Omental fat pad (tissue), 4 donors: ENCODE data around the gene SLC24A4. TPM values are rescaled to one million over a fixed set of nuclear protein-coding genes. Genes with fewer than 3 reads are reported as not detected.
"Not testable (repeated sequence)": the region's sequence is repeated elsewhere in the genome, so short reads cannot be mapped to it uniquely, and the experiment has no call there.

ENCODE experiments used
- ATAC-seq: fragments of 150-250 bp; one replicate; pipeline ENCODE4 v1.9.1; 2016; ENCODE audit warnings: mild to moderate bottlenecking, moderate library complexity; ENCODE audit not compliant: low FRiP score
- DNase-seq: peaks from one replicate; pipeline ENCODE4 v3.0.0-alpha.2; 2019; ENCODE audit warnings: low spot score
- total RNA-seq, 4 donors: library from RNA; depleted of rRNA; stranded (reverse); fragments of >200 nt; gene quantifications; one replicate each; pipeline ENCODE4 v1.1.0, GENCODE V29; 2016
- TF ChIP-seq, protein P1 (sequence below), 3 donors: fragments of 450-650 bp; IDR thresholded peaks; one replicate each; pipeline ENCODE4 v1.5.1; 2016 to 2017; ENCODE audit warnings: antibody characterized with exemption in 3 of 3, mild to moderate bottlenecking in 3 of 3, moderate library complexity in 2 of 3

The SLC24A4 gene
- total RNA-seq, 4 donors from 2014 or later, result 0.48 to 2.2 (median 0.79) TPM

DNA sequence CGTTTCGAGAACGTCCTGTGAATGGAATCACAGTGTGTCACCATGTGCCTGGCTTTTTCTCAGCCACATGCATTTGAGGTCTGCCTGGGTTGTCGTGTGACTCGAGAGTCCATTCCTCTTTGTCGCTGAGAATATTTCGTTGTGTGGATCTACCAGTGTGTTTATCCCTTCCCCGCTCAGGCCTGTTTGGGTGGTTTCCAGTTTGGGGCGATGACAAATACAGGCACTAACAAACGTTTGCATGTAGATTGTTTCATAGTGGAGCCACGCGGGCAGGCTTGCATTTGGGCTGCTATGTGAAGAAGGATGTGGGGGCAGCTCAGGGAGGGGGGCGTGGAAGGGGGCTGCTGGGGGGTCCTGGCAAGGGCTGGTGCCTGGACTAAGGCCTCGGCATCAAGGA is 204.8 kb downstream of the SLC24A4 start:
- DNase-seq, result no peak

DNA sequence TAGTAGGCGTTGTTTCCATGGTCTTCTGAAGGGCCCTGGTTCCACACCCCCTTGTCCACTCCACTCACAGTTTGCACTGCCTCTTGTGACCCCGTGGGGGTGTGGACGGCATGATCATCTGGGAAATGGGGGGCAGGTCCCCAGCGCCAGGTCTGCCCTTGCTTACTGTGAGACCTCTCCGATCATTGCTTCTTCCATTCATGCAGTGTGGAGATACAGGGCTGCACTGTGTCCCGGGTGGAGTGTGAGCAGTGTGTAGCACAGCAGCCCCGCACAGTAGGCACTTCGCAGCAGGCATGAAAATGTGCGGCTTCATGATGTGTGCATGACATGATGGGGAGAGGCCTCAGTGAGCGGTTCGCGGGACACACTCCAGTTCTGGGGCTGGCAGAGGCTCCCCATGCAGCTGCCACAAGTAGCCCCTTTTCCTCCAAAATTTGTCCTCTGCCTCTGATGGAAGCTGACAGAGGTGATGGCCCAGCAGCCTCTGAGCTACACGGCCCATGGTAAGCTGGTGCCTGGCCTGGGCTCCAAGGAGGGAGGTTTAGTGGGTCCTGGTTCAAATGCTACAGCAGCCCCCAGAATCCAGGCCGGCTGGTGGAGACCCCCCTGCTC is 205.6 kb downstream of the SLC24A4 start:
- DNase-seq, result no peak
- TF ChIP-seq, protein P1, sequence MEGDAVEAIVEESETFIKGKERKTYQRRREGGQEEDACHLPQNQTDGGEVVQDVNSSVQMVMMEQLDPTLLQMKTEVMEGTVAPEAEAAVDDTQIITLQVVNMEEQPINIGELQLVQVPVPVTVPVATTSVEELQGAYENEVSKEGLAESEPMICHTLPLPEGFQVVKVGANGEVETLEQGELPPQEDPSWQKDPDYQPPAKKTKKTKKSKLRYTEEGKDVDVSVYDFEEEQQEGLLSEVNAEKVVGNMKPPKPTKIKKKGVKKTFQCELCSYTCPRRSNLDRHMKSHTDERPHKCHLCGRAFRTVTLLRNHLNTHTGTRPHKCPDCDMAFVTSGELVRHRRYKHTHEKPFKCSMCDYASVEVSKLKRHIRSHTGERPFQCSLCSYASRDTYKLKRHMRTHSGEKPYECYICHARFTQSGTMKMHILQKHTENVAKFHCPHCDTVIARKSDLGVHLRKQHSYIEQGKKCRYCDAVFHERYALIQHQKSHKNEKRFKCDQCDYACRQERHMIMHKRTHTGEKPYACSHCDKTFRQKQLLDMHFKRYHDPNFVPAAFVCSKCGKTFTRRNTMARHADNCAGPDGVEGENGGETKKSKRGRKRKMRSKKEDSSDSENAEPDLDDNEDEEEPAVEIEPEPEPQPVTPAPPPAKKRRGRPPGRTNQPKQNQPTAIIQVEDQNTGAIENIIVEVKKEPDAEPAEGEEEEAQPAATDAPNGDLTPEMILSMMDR (IDR thresholded peaks at IDR 0.05), result no peak
- ATAC-seq, result no peak

More for the DNA sequence above, 204.8 kb downstream of the SLC24A4 start:
- TF ChIP-seq, protein P1 (IDR thresholded peaks at IDR 0.05), result no peak
- ATAC-seq, result no peak

DNA sequence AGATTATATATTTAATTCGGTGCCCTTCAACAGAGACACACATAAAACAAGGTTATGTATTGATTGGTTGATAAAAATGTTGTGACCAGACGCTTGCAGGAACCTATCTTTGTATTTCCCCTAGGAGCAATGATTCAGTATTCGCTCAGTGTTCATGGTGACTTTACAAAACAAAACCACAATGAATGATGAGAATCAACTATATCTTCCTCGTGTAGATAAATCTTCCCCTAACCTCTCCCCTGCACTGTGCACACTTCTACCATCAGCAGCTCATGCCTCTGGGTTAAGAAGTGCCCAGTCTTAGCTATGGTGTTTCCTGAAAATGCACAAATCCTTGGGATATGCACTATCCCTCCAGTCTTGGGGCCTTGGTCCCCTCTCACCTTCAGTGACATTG is 206.9 kb downstream of the SLC24A4 start:
- no peak for DNase-seq
- TF ChIP-seq, protein P1 (IDR thresholded peaks at IDR 0.05), result no peak
- no peak for ATAC-seq

DNA sequence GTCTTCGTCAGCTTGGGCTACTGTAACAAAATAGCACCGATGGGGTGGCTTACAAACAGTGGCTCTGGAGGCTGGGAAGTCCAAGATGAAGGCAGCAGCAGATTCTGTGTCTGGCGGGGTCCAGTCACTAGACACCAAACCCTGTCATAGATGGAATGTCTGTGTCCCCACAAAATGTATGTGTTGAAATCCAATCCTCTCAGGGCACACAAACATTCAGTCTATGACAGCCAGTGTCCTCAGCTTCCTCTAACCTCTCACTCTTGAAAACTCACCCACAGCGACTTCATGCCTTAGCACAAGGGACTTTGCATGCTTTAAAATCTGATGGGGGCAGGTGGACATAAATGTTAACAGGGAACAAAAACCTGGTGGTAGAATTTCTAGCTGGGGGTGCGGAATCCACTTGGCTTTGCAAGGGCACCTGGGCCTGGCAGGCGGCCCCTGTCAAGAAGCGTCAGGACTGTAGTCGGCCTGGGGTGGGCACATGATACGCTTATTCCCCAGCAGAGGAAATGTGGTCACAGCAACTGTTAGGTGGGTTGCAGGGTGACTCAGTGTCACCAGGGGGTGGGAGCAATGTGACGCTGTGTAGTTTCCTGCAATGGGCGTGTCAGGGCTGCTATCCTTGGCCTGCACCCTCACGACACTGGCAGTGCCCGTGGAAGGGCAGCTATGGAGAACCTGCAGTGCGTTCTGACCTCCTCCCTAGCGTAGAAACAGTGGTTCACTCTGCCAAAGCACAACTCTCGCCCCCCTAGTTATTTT is 208.3 kb downstream of the SLC24A4 start:
- no peak for DNase-seq
- peak; percentile 38 for ATAC-seq
- TF ChIP-seq, protein P1 (IDR thresholded peaks at IDR 0.05), result no peak

DNA sequence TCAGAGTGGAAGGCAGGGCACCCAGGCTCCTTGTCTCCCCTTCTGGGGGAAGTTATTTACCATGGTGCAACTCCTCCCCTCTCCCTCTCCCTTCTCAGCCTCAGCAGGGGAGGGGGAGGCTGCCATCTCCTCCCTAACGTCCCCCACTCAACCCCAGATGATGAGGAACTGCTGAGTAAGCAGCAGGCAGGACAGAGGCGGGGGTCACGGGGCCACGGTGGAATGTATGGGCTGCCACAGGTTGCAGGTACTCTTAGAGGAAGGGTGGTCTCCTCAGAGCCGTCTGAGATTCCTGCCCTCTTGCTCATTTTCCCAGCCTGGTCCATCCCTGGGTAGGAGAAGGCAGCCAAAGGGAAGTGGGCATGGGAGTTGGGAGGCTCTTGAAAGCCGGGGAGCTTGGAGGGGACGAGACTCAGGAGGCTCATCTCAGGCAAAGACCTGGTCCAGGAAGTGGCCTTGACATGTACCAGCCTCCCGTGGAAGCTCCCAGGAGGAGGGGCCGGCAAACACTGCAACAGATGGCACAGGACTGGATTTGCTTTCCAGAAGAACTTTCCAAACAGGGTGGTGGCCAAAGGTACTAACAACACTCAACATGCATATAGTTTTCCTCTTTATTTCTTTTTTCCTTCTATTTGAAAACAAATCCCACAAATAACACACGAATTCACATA is 209.7 kb downstream of the SLC24A4 start:
- DNase-seq, result no peak
- no peak for ATAC-seq
- TF ChIP-seq, protein P1 (IDR thresholded peaks at IDR 0.05), result no peak

DNA sequence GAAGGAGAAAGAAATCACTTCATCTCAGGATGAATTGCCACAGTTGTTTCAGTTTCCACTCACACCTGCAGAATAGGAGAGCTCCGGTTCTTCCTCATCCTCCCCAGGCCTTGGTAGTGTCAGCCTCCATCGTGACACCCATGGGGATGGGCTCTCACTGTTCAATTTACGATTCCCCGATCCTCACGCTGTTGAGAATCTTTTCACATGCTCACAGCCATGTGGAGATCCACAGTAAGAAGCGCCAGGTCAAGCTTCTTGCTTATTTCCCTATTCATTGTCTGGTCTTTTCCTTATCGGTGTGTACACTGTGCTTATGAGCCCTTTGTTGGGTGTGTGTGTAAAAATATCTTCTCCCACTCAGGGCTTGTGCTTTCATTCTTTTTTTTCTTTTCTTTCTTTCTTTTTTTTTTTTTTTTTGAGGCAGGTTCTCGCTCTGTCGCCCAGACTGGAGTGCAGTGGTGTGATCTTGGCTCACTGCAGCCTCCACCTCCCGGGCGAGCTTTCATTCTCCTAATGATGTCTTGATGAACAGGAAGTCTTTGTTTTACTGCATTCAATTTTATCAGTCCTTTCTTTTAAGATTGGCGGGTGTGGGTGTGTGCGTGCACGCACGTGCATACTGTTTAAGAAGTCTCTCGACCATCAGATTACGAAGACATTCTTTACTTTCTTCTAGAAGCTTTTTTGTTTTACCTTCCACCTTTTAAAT is 212.1 kb downstream of the SLC24A4 start:
- ATAC-seq, result no peak
- TF ChIP-seq, protein P1 (IDR thresholded peaks at IDR 0.05), result no peak
- no peak for DNase-seq

DNA sequence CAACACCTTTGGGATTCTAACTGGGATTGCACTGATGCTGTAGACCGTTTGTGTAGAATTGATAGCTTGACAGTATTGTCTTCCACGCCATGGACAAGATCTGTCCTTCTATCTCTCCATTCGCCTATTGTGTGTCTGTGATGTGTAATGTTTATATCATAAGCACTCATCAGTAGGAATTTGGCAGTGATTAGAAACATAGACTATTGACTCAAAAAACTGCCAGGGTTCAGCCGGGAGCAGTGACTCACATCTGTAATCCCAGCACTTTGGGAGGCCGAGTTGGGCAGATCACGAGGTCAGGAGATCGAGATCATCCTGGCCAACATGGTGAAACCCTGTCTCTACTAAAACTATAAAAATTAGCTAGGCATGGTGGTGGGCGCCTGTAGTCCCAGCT is 213.3 kb downstream of the SLC24A4 start:
- DNase-seq, ATAC-seq: not testable (repeated sequence)
